Stomach (tissue), 4 donors: ENCODE results near the gene PCDHGA3.
"Not testable (repeated sequence)": the region's sequence is repeated elsewhere in the genome, so short reads cannot be mapped to it uniquely, and the experiment has no call there.

Experiments used
- CTCF ChIP-seq, 7 experiments: fragments of 450-650 bp in 4 of 7; fragments of 200-600 bp in 3 of 7; sonication (generic) in 3 of 7; IDR thresholded peaks; one replicate each; pipeline ENCODE4 v1.5.1; 2016 to 2019; ENCODE audit warnings: antibody characterized with exemption in 7 of 7, control low read depth in 2 of 7, mild to moderate bottlenecking in 1 of 7
- EP300 ChIP-seq: sonication (generic); formaldehyde crosslinking; IDR thresholded peaks from one replicate; pipeline ENCODE4 v1.6.1; 2017; ENCODE audit warnings: antibody characterized with exemption
- POLR2A ChIP-seq, 4 donors: fragments of 450-650 bp; IDR thresholded peaks; one replicate each; pipeline ENCODE4 v1.6.1; 2016; ENCODE audit warnings: antibody characterized with exemption in 4 of 4, control low read depth in 2 of 4, mild to moderate bottlenecking in 1 of 4, moderate library complexity in 1 of 4
- POLR2AphosphoS5 ChIP-seq, 3 donors: sonication (generic); formaldehyde crosslinking; IDR thresholded peaks; one replicate each; pipeline ENCODE4 v1.6.1; 2016; ENCODE audit warnings: antibody characterized with exemption in 3 of 3

- TF ChIP-seq CTCF (IDR thresholded peaks at IDR 0.05); POLR2A (IDR thresholded peaks at IDR 0.05); POLR2AphosphoS5 (IDR thresholded peaks at IDR 0.05); EP300: not testable (repeated sequence)
Measured at GRCh38 chr5:141346017-141346416, 2.4 kb downstream of the PCDHGA3 start.
